ENCODE results near the gene ZMYM3.
"Not testable (repeated sequence)": the region's sequence is repeated elsewhere in the genome, so short reads cannot be mapped to it uniquely, and the experiment has no call there.

ZMYM3 gene

DNA sequence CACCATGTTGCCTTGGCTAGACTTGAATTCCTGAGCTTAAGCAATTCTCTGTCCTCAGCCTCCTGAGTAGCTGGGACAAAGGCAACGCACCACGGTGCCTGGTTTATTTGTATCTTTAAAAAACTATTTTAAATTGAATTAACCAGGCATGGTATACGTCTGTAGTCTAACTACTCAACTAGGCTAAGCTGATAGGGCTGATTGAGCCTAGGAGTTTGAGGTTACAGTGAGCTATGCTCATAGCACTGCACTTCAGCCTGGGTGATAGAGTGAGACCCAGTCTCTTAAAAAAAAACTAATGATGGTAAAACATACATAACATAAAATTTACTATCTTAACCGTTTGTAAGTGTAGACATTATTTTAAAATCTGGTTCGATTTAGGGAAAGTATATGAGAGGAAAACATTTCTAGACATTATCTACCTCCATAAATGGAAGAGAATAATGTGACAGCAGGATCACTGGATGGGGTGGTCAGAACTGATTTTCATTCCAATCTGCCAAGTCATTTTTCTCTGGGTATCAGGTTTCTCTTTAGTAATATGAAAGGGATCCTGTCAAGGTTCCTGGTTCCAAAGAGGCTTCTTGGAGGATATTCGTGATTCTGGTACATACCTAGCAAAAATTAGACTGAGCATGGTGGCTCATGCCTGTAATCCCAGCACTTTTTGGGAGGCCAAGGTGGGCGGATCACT, 38.9 kb upstream of the ZMYM3 start:
- TF ChIP-seq, protein P1, sequence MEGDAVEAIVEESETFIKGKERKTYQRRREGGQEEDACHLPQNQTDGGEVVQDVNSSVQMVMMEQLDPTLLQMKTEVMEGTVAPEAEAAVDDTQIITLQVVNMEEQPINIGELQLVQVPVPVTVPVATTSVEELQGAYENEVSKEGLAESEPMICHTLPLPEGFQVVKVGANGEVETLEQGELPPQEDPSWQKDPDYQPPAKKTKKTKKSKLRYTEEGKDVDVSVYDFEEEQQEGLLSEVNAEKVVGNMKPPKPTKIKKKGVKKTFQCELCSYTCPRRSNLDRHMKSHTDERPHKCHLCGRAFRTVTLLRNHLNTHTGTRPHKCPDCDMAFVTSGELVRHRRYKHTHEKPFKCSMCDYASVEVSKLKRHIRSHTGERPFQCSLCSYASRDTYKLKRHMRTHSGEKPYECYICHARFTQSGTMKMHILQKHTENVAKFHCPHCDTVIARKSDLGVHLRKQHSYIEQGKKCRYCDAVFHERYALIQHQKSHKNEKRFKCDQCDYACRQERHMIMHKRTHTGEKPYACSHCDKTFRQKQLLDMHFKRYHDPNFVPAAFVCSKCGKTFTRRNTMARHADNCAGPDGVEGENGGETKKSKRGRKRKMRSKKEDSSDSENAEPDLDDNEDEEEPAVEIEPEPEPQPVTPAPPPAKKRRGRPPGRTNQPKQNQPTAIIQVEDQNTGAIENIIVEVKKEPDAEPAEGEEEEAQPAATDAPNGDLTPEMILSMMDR (IDR thresholded peaks at IDR 0.05; ENCODE audit: insufficient read depth, low read depth, low read length, missing control alignments) = no peak
- H3K4me3 ChIP-seq (ENCODE audit: low read depth, low read length) = no peak overlapping the region
- no peak for DNase-seq (ENCODE audit: low read depth)

DNA sequence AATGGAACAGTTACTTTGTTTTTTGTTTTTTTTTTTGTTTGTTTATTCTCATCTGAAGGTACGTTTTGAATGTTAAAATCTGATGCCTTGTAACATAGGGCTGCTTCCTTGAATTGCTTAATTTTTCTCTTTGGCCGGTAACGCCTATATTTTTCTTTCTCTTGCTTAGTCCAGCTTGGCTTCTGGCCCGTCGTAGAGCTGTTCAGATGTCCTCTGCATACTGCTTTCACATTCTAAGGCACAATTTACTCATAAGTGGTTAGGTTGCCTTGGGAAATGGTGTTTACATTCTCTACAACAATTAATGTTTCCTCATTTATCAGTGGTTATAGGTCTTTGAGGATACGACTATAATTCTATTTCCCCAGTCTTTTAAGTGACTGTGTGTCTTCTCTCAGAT, 37.4 kb upstream of the ZMYM3 start:
- DNase-seq (ENCODE audit: low read depth) = no peak
- TF ChIP-seq, protein P1 (IDR thresholded peaks at IDR 0.05; ENCODE audit: insufficient read depth, low read depth, low read length, missing control alignments) = no peak
- H3K4me3 ChIP-seq (ENCODE audit: low read depth, low read length) = no peak overlapping the region

DNA sequence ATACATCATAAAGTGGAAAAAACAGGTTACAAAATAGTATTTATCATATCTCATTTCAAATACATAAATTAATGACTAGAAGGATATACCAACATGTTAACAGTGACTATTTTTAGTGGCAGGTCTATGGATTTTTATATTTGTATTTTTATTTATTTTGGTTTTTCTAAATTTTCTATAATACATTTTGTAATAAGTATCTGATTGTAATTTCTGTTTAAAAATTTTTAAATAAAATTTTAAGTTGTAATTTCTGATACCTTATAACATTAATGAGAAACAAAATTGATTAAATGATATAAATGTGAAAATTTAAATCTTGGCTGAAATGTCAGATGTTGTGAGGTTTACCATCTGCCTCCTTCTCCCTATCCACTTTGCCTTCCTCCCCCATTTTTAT, 32.0 kb upstream of the ZMYM3 start:
- no peak for DNase-seq (ENCODE audit: low read depth)
- H3K4me3 ChIP-seq (ENCODE audit: low read depth, low read length) = peak overlapping the region; percentile 88
- TF ChIP-seq, protein P1 (IDR thresholded peaks at IDR 0.05; ENCODE audit: insufficient read depth, low read depth, low read length, missing control alignments) = no peak

DNA sequence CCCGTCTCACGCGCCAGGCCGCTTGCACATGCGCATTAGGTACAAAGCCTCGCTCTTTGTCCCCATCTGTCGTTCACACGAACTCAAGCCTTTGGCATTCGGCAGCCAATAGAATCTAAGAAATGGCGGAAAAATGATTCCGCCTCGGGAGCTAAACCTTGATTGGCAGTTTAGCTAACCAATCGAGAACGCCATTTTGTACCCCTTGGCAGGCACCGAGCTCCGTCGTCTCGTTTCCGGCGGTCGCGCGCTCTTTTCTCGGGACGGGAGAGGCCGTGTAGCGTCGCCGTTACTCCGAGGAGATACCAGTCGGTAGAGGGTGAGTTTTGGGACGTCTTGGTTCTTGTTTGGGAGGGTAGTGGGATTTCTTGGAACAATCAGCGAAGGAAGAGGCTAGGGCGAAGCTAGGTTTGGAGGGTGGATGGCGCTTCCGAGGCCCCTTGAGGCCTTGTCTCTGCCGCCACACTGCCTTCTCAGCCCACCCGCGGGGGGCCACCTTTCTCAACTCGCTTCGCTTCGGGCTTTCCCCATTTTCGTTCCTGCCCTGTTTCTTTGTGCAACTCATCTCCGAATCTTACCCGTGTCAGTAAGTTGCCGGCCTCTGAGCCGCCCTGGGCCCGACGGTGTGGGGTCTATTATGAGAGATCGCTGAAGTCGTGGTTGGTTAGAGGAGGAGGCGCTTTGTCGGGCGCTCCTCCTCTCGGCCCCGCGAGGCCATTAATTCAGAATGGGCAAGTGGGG, 29.6 kb upstream of the ZMYM3 start, which contains the start of gene NONO:
NONO (plus strand) TSS at position 233 of the 741 bp plus-strand sequence. CDS start 7,003 bp downstream, outside the sequence.
- TF ChIP-seq, protein P1 (IDR thresholded peaks at IDR 0.05; ENCODE audit: insufficient read depth, low read depth, low read length, missing control alignments) = no peak
- DNase-seq (ENCODE audit: low read depth) = peak; percentile 99
- peak within 1 kb of the TSS; percentile 88 for H3K4me3 ChIP-seq (ENCODE audit: low read depth, low read length)

DNA sequence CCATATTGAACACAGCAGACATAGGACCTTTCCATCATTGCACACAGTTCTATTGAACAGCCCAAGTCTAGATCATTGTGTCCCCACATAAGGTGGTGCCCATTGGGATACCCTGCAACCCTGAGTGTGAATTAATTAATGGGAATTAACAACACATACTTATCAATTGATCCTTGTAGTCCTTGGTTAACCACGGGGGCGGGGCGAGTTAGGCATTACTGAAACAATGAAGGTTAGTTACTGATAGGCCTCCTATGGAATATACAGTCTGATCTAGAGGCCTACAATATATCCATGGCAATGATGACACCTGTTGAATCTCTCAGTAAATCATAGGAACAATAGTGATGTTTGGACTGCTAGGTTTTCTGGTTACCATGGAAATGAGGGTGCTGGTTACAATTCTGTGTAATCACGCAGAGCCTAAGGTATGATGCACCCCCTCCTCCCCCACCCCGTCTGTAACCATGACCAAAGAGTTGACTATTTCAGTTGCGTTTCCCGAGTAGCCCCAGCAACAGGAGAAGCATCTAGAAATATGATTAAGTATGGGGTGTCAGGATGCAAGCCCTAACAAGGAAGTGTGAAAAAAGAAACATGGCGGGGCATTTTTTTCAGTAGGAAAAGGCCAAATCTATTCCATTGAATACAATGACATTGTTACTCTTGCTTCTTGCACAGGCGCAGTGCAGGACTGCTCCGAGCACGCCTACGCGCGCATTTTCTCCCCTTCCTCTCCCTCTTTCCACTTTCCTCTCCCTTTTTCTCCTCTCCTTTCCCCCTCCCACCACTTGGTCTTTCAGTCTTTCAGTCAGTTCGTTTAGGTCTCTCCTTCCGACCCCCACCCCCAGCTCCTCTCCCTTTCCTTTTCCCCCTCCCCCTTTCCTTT, 28.8 kb upstream of the ZMYM3 start:
- TF ChIP-seq, protein P1 (IDR thresholded peaks at IDR 0.05; ENCODE audit: insufficient read depth, low read depth, low read length, missing control alignments) = no peak
- DNase-seq (ENCODE audit: low read depth) = peak; percentile 73

DNA sequence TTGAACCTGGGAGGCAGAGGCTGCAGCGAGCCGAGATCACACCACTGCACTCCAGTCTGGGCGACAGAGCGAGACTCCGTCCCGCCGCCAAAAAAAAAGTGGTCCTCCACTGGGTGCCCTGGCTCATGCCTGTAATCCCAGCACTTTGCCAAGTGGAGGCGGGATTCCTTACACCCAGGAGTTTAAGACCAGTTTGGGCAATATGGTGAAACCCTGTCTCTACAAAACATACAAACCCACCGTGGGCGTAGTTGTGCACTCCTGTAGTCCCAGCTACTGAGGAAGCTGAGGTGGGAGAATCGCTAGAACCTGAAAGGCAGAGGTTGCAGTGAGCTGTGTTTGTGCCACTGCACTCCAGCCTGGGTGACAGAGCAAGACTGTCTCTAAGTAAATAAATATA, 27.4 kb upstream of the ZMYM3 start:
- not testable (repeated sequence) for DNase-seq (ENCODE audit: low read depth); H3K4me3 ChIP-seq (ENCODE audit: low read depth, low read length)

More for the DNA sequence above, 28.8 kb upstream of the ZMYM3 start:
- H3K4me3 ChIP-seq (ENCODE audit: low read depth, low read length) = peak overlapping the region; percentile 65

DNA sequence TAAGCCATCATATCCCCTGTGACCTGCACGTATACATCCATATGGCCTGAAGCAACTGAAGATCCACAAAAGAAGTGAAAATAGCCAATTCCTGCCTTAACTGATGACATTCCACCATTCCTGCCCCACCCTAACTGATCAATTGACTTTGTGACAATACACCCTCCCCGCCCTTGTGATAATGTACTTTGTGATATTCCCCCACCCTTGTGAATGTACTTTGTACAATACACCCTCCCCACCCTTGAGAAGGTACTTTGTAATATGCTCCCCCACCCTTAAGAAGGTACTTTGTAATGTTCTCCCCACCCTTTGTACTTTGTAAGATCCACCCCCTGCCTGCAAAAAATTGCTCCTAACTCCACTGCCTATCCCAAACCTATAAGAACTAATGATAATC, 18.4 kb upstream of the ZMYM3 start:
- DNase-seq (ENCODE audit: low read depth); H3K4me3 ChIP-seq (ENCODE audit: low read depth, low read length): not testable (repeated sequence)
